Measurements from ENCODE around the gene LAG3.

DNA sequence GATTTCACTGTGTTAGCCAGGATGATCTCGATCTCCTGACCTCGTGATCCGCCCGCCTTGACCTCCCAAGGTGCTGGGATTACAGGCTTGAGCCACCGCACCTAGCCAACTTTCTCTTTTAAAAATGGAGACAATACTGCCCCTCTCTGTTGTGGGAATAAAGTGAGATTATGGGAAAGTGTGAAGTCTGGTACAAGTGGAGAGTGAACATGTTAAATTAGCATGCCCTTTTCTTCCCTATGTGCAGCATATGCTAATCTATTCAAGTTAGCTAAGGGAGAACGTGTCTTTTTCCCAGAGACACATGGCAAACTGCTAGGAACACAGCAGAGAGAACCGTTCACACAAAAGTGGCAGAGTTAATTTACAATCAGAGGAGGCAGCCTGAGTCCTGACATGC is 47.0 kb upstream of the LAG3 start:
- TF ChIP-seq POLR2A (IDR thresholded peaks at IDR 0.05) (no peak), CTCF (IDR thresholded peaks at IDR 0.05 in 8 of 11, conservative IDR thresholded peaks at IDR 0.05 in 3 of 11) (no peak), POLR2AphosphoS5 (IDR thresholded peaks at IDR 0.05) (no peak)

Data from spleen (tissue), 7 donors.